Stimulated activated CD4-positive, alpha-beta T cell treated with anti-CD3 and anti-CD28 coated beads, Interleukin-2, amount 100 ng/mL, for 24 hours (primary cell): ENCODE results near the gene ITLN2.
A peak's percentile ranks its signal among the peaks of the same experiment; 100 is the strongest.
"Not testable (repeated sequence)": the region's sequence is repeated elsewhere in the genome, so short reads cannot be mapped to it uniquely, and the experiment has no call there.

ENCODE experiments used
- DNase-seq, 2 donors: peaks; one replicate each; pipeline ENCODE4 v3.0.0-alpha.2; 2020

ITLN2 gene

GRCh38 chr1:160954158-160955104 lies at the start of gene ITLN2:
ITLN2 (minus strand) TSS chr1:160954809; CDS start chr1:160954741, 68 bp downstream.
- DNase-seq: peak; percentile 49 to 55

DNA sequence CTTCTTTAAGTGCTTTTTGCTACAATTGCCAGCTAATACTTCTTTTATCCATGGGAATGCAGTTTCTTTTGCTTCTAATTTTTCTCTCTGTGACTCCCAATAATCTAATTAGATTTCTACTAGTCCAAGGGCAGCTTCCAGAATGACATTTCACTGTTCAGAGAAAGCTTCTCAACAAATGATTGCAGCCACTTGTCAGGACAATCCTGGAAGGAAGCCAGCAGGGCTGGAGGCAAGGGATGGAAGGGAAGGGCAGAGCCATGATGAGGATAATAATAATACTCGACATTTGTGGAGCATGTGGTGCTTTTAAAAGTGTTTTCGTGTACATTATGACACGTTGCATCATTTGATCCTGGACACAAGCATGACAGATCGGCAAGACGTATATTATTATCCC lies 46.9 kb upstream of the ITLN2 start:
- no peak for DNase-seq

GRCh38 chr1:161000736-161001480 lies 46.3 kb upstream of the ITLN2 start:
- no peak for DNase-seq

DNA sequence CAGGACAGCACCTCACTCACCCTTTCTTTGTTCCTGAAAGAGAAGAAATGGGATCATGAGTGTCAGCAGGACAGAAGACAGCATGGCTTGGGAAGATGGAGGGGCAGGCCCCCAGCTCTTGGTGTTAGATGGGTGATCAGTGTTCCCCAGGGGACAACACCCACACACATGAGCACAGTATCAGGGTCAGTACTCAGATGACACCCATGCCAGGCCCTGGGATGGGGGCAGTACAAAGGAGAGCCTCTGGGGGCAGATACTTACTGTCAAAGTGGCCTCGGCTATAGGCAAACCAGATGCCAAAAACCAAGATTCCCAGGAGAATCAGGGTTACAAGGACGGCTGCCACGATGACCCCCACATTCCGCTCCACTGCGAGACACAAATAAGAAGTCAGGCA lies 44.8 kb upstream of the ITLN2 start:
- no peak for DNase-seq

- peak; percentile 45 to 58 for DNase-seq
Measured at GRCh38 chr1:160997323-160998038, 42.9 kb upstream of the ITLN2 start.

DNA sequence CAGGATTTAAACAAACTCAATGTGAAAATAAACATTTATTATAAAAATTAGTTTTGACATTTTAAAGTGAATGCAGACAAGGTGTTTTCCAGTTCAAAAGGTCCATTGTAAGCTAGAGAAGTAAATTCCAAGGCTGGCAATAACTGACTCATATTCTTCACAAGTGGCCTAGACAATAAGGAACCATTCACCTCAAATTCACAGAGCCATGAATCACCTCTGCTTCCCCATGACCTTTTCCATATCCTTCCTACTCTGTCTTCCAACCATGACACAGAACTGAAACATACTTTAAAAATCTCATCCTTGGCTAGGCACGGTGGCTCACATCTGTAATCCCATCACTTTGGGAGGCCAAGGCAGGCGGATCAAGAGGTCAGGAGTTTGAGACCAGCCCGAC lies 41.6 kb upstream of the ITLN2 start:
- DNase-seq: no peak

- no peak for DNase-seq
Measured at GRCh38 chr1:160993544-160994193, 39.1 kb upstream of the ITLN2 start.

GRCh38 chr1:160992036-160992435 lies 37.4 kb upstream of the ITLN2 start:
- DNase-seq: not testable (repeated sequence)

- DNase-seq: no peak
Measured at GRCh38 chr1:160987359-160988050, 32.9 kb upstream of the ITLN2 start.

- no peak for DNase-seq
Measured at GRCh38 chr1:160985723-160986122, 31.1 kb upstream of the ITLN2 start.

- peak; percentile 24 to 28 for DNase-seq
Measured at GRCh38 chr1:160981584-160982411, 27.2 kb upstream of the ITLN2 start.

DNA sequence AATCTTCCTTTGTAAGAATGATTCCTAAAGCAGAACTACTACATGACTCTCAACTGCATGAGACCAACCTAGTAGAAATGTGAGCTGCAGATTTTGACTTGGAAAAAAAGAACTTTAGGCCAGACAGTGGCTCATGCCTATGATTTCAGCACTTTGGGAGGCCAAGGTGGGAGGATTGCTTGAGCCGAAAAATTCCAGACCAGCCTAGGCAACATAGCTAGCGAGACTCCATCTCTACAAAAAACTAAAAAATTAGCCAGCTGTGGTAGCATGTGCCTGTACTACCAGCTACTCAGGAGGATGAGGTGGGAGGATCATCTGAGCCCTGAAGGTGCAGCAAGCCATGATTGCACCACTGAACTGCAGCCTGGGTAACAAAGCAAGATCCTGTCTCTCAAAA lies 24.7 kb upstream of the ITLN2 start:
- no peak for DNase-seq

GRCh38 chr1:160978510-160978927 lies 23.9 kb upstream of the ITLN2 start:
- DNase-seq: no peak

GRCh38 chr1:160975026-160975425 lies 20.4 kb upstream of the ITLN2 start:
- DNase-seq: no peak

DNA sequence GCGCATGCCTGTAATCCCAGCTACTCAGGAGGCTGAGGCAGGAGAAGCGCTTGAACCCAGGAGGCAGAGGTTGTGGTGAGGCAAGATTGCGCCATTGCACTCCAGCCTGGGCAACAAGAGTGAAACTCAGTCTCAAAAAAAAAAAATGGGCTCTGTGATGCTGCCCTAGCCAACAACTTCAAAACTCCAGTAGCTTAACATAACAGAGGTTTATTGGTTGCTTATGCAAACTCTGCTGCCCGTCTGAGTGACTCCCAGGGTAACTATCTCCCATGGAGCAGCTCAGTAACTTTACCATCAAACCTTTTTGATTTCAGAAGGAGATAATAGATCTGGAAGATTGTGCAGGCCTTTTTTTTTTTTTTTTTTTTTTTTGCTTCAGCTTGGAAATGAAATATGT lies 18.9 kb upstream of the ITLN2 start:
- DNase-seq: no peak

DNA sequence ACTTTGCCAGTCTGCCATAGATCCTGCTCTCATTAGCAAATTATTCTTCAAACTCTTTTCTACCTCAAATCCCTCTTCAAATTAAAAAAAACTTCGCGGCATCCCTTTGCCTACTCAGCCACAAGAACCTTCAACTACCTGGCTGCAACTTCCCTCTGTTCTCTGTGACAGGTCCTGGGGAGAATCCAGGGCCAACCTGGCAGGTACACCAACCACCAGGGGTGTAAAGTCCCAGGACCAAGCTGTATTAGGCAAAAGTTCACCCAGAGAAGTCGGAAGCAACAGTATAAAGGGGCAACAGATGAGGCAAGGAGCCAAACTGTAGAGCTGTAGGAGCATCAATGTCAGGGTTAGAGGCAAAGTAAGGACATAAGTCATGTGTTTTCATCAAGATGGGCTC lies 18.3 kb upstream of the ITLN2 start:
- no peak for DNase-seq

- DNase-seq: peak; percentile 47 to 48
Measured at GRCh38 chr1:160971618-160972056, 17.0 kb upstream of the ITLN2 start.

GRCh38 chr1:160963521-160963920 lies 8.9 kb upstream of the ITLN2 start:
- no peak for DNase-seq

DNA sequence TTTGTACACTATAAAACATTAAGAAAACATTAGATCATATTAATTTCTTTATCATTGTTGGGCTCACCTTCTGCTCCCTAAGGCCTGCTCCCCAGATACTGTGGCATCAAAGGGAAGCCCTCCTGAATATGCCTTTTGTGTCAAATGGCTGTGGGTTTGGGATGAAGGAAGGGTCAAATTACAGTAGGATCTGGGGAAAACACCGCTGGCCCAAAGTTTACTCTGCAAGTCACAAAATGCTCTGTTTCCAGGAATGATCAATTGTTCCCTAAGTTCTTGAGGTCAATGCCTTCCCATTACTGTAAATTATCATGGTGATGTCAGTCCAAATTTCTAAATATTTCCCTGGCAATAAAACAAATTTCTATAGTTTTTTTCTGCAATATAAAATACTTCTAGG lies 6.8 kb upstream of the ITLN2 start:
- no peak for DNase-seq

DNA sequence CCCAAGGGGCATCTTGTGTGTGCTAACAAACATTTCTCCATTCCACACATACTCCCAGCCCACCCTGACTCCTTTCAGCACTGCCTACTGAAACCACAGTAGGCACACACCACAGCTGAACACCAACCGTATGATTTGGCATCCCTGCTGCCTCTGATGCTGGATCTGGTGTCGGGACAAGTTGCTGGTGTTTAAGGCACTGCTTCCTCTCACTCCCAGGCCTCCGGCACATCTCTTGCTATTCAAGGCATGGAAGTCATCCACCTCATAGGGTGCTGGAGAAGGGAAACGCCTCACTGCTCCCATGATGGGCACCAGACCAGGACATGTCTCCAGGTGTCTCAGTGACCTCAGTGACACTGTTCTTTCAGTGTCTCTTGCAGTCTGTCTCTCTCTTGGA lies 2.4 kb upstream of the ITLN2 start:
- no peak for DNase-seq

DNA sequence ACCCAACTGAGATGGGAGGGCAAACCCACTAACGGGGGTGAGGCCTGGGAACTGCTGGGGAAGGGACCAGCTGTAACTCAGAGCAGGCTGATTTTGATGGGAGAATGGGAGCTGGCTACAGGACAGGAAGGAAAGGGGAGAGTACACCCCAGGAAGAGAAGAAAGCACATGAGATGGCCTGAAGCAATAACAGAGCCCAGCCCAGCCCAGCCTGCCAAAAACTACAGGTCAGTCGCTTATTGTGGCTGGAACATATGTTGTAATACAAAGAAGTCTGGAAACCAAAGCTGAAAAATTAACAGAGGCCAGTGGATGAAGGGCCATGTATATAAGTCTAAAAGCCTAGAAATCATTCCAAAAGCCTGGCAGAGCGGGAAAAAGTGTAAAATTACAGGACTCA lies 1.6 kb downstream of the ITLN2 start:
- DNase-seq: no peak
